ENCODE measurements around the gene PDZD2.

- TF ChIP-seq CTCF (IDR thresholded peaks at IDR 0.05) (no peak), POLR2A (IDR thresholded peaks at IDR 0.05) (no peak)
Measured at GRCh38 chr5:32087086-32088082, 448.5 kb downstream of the PDZD2 start.

Measured in testis (tissue), 2 donors.